K562 (cell line): ENCODE measurements around the gene FANK1. TPM values are rescaled to one million over a fixed set of nuclear protein-coding genes. Genes with fewer than 3 reads are reported as not detected.
A peak's percentile ranks its signal among the peaks of the same experiment; 100 is the strongest.

Source experiments
- ATAC-seq: fragments of 200-7000 bp; cut with Tn5 transposase; 3 replicates; pipeline ENCODE4 v1.9.1; 2020; ENCODE audit warnings: moderate library complexity
- BruUV-seq: library from RNA; stranded (reverse); fragments of 400-500 nt; replicated peaks from 2 replicates; lab custom pipeline; 2021; lab: Mats Ljungman, UMichigan
- CTCF ChIA-PET: fragments of 300-600 bp; formaldehyde crosslinking; extraction: SDS; loops from one replicate; lab custom pipeline; 2021; ENCODE audit warnings: low intra/inter-chr PET ratio; lab: Yijun Ruan, JAX
- POLR2A ChIA-PET: fragments of 300-600, 350-650 bp; sonication (Branson Sonifier 250); formaldehyde crosslinking; extraction: SDS; loops from one replicate; lab custom pipeline; 2021; ENCODE audit warnings: antibody characterized with exemption, inconsistent platforms; lab: Yijun Ruan, JAX
- DNase-seq, 4 experiments: peaks; one replicate each; pipeline versions ENCODE4 v3.0.0 to v3.0.0-alpha.2; 2011 to 2018; ENCODE audit warnings: low spot score in 3 of 4, mixed read lengths in 3 of 4; ENCODE audit errors: extremely low read depth in 1 of 4
- FAIRE-seq: peaks from 2 replicates; lab custom pipeline; 2011; peaks lifted over from hg19 to GRCh38; lab: Jason Lieb, UNC
- H2AFZ ChIP-seq: 2 replicates; pipeline ENCODE4 v1.6.0; 2011; ENCODE audit warnings: low read depth, low read length, control low read depth, inconsistent platforms
- H3K27ac ChIP-seq: fragments of 200-600 bp; 3 replicates; pipeline ENCODE4 v1.8.0; 2011; ENCODE audit warnings: low read depth, mild to moderate bottlenecking, control low read depth, inconsistent platforms, low read length, moderate library complexity, mixed read lengths; ENCODE audit errors: extremely low read depth
- H3K27me3 ChIP-seq, 2 experiments: fragments of 300-600 bp in 1 of 2; 2 replicates in 1 of 2; 3 replicates in 1 of 2; pipeline versions ENCODE4 v1.6.0 to v1.8.0; 2011; ENCODE audit warnings: inconsistent platforms in 2 of 2, low read length in 2 of 2, mild to moderate bottlenecking in 1 of 2, mixed read lengths in 1 of 2, moderate library complexity in 1 of 2; ENCODE audit not compliant: control insufficient read depth in 2 of 2, insufficient read depth in 2 of 2
- H3K36me3 ChIP-seq: fragments of 300-600 bp; 3 replicates; pipeline ENCODE4 v1.8.0; 2011; ENCODE audit warnings: mild to moderate bottlenecking, low read length, inconsistent platforms; ENCODE audit not compliant: control insufficient read depth, insufficient read depth
- H3K4me1 ChIP-seq, 2 experiments: fragments of 200-600 bp in 1 of 2; replicated peaks in 1 of 2; 2 replicates in 1 of 2; 3 replicates in 1 of 2; pipeline versions ENCODE4 v1.5.1 to v1.8.0; 2011; ENCODE audit warnings: inconsistent platforms in 2 of 2, low read length in 2 of 2, mild to moderate bottlenecking in 1 of 2, mixed read lengths in 1 of 2, moderate library complexity in 1 of 2; ENCODE audit not compliant: control insufficient read depth in 2 of 2, insufficient read depth in 2 of 2
- H3K4me2 ChIP-seq: 2 replicates; pipeline ENCODE4 v1.6.1; 2011; ENCODE audit warnings: low read length, control low read depth, inconsistent platforms, mixed read lengths; ENCODE audit not compliant: insufficient read depth
- H3K4me3 ChIP-seq: fragments of 200-600 bp; sonication (generic), shearing (Covaris generic); 2 replicates; pipeline ENCODE4 v1.5.1; 2016; ENCODE audit warnings: control low read depth, inconsistent platforms
- H3K79me2 ChIP-seq: fragments of 200-600 bp; 3 replicates; pipeline ENCODE4 v1.8.0; 2011; ENCODE audit warnings: low read length, inconsistent platforms; ENCODE audit not compliant: control insufficient read depth, insufficient read depth
- H3K9ac ChIP-seq, 2 experiments: 2 replicates each; pipeline versions ENCODE4 v1.6.0 to v1.6.1; 2011; ENCODE audit warnings: low read depth in 2 of 2, low read length in 2 of 2, control low read depth in 1 of 2, inconsistent platforms in 1 of 2, mild to moderate bottlenecking in 1 of 2, mixed read lengths in 1 of 2; ENCODE audit not compliant: insufficient read depth in 1 of 2
- H3K9me1 ChIP-seq: one replicate; pipeline ENCODE4 v1.6.0; 2011; ENCODE audit warnings: inconsistent platforms, mild to moderate bottlenecking, low read length, moderate library complexity; ENCODE audit not compliant: control insufficient read depth, insufficient read depth
- H3K9me3 ChIP-seq: replicated peaks from 2 replicates; pipeline ENCODE4 v1.5.1; 2011; ENCODE audit warnings: low read depth, low read length, inconsistent platforms; ENCODE audit not compliant: control insufficient read depth, insufficient read depth
- H4K20me1 ChIP-seq: replicated peaks from 2 replicates; pipeline ENCODE4 v1.6.1; 2011; ENCODE audit warnings: low read length, inconsistent platforms, mixed read lengths; ENCODE audit not compliant: control insufficient read depth, insufficient read depth
- FOXA3 ChIP-seq, 2 experiments: fragments of 450-650 bp in 1 of 2; sonication (generic) in 1 of 2; formaldehyde crosslinking; IDR thresholded peaks in 1 of 2; conservative IDR thresholded peaks in 1 of 2; 2 replicates each; pipeline versions ENCODE4 v1.4.0 to v1.8.0; 2020 to 2022; ENCODE audit warnings: mild to moderate bottlenecking in 2 of 2, missing genetic modification reagents in 1 of 2
- LARP7 ChIP-seq: fragments of 450-650 bp; IDR thresholded peaks from 2 replicates; pipeline ENCODE4 v1.6.1; 2016
- MEF2A ChIP-seq: IDR thresholded peaks from 2 replicates; pipeline ENCODE4 v1.6.1; 2011; ENCODE audit warnings: low read depth, mild to moderate bottlenecking, low read length, moderate library complexity; ENCODE audit not compliant: control insufficient read depth
- NFIX ChIP-seq: fragments of 250-450 bp; sonication (Bioruptor Pico); IDR thresholded peaks from 2 replicates; pipeline ENCODE4 v1.4.0; 2020; ENCODE audit warnings: low read depth, mild to moderate bottlenecking, moderate library complexity
- SLC30A9 ChIP-seq: fragments of 250-450 bp; sonication (Bioruptor Pico); IDR thresholded peaks from 2 replicates; pipeline ENCODE4 v1.8.0; 2022; ENCODE audit warnings: mild to moderate bottlenecking, moderate library complexity
- STAG1 ChIP-seq: sonication (generic); formaldehyde crosslinking; IDR thresholded peaks from 2 replicates; pipeline ENCODE4 v1.5.0; 2020; ENCODE audit warnings: missing genetic modification reagents, borderline replicate concordance
- TEAD4 ChIP-seq, 2 experiments: sonication (generic) in 1 of 2; formaldehyde crosslinking in 1 of 2; IDR thresholded peaks; 2 replicates each; pipeline versions ENCODE4 v1.6.1 to v1.8.0; 2012 to 2022; ENCODE audit warnings: borderline replicate concordance in 1 of 2, inconsistent platforms in 1 of 2, low read length in 1 of 2, mild to moderate bottlenecking in 1 of 2, missing genetic modification reagents in 1 of 2
- ZNF507 ChIP-seq: conservative IDR thresholded peaks from 2 replicates; pipeline ENCODE4 v1.6.1; 2017; ENCODE audit warnings: missing genetic modification characterization, missing compliant biosample characterization
- ZNF79 ChIP-seq: fragments of 250-450 bp; sonication (Bioruptor Pico); IDR thresholded peaks from 2 replicates; pipeline ENCODE4 v1.4.0; 2020; ENCODE audit warnings: low read depth, mild to moderate bottlenecking, moderate library complexity
- WGBS: fragments of 100-300 bp; shearing (Covaris generic); methylation state at CpG from one replicate; pipeline ENCODE4 v1.1.6; 2016; ENCODE audit warnings: low coverage, mixed read lengths; ENCODE audit not compliant: insufficient coverage; ENCODE audit errors: missing lambda C conversion rate; 5-methylcytosine and 5-hydroxymethylcytosine counted together
- in situ Hi-C: fragments of 300-500 bp; cut with MboI; formaldehyde crosslinking; loops from 4 replicates; pipeline ENCODE4 v1.15.0; 2018; ENCODE audit warnings: inconsistent platforms, mixed read lengths
- intact Hi-C: fragments of 100-400 bp; cut with micrococcal nuclease; formaldehyde crosslinking; loops from 2 replicates; pipeline ENCODE4 v1.14.2; 2022
- polyA plus RNA-seq, 8 experiments: library from polyadenylated mRNA; depleted of rRNA in 4 of 8; stranded (reverse) in 5 of 8; unstranded in 3 of 8; fragments of >200 nt; fragmentation: Nextera tagmentation in 2 of 8; fragmentation: Illumina TruSeq in 1 of 8; extraction: Ambion mirVana in 2 of 8; extraction: Trizol in 1 of 8; gene quantifications; 2 replicates each; pipeline versions ENCODE4 v1.2.1 to v1.2.3, GENCODE V29; 2011 to 2014; ENCODE audit warnings: inconsistent platforms in 1 of 8, missing spikeins in 1 of 8
- total RNA-seq, 7 experiments: library from RNA; depleted of rRNA in 6 of 7; stranded (reverse); fragments of >200 nt in 6 of 7; fragmentation: Illumina TruSeq in 2 of 7; extraction: Trizol in 2 of 7; gene quantifications; 2 replicates each; pipeline versions ENCODE4 v1.2.1 to v1.2.3, GENCODE V29; 2011 to 2021; ENCODE audit warnings: low replicate concordance in 1 of 7

Gene FANK1
- total and polyA plus RNA-seq, 9 of the 15 experiments (the other 6 are each of a cell fraction or from before 2014, with no cell fraction given) = 0.11 to 2.3 (median 0.51) TPM; not detected in 1

GRCh38 chr10:126029999-126030398 lies 133.6 kb downstream of the FANK1 start:
- no peak overlapping the region for H3K4me3 ChIP-seq
- no peaks in the 10 kb centered on the region for H3K79me2 ChIP-seq
- TF ChIP-seq MEF2A (no peak), TEAD4 (IDR thresholded peaks at IDR 0.05; ENCODE audit: low read length) (no peak), TEAD4 (CRISPR knock-in tag; IDR thresholded peaks at IDR 0.05; ENCODE audit: borderline replicate concordance) (no peak), FOXA3 (CRISPR knock-in tag; conservative IDR thresholded peaks at IDR 0.05 in 1 of 2, IDR thresholded peaks at IDR 0.05 in 1 of 2) (no peak), ZNF79 (CRISPR knock-in tag) (no peak), NFIX (no peak)
- no peak for FAIRE-seq
- no peak for DNase-seq
- H3K9me1 ChIP-seq = no peaks in the 10 kb centered on the region
- H2AFZ ChIP-seq = no peak overlapping the region
- no TSS peak for BruUV-seq
- no peak overlapping the region for H3K4me2 ChIP-seq
- 4% methylated on average over 3 of the region's 3 CpGs for WGBS
- intact Hi-C loops = no loop called here
- H3K27me3 ChIP-seq = no peaks in the 10 kb centered on the region
- no peak overlapping the region for H3K9ac ChIP-seq
- H3K36me3 ChIP-seq = no peaks in the 10 kb centered on the region
- CTCF ChIA-PET = no interaction called here
- no peak for ATAC-seq
- H3K4me1 ChIP-seq = no peaks in the 10 kb centered on the region
- POLR2A ChIA-PET = no interaction called here
- no peaks in the 10 kb centered on the region for H3K9me3 ChIP-seq
- in situ Hi-C loops = no loop called here
- H4K20me1 ChIP-seq = no peaks in the 10 kb centered on the region
- no peak overlapping the region for H3K27ac ChIP-seq

DNA sequence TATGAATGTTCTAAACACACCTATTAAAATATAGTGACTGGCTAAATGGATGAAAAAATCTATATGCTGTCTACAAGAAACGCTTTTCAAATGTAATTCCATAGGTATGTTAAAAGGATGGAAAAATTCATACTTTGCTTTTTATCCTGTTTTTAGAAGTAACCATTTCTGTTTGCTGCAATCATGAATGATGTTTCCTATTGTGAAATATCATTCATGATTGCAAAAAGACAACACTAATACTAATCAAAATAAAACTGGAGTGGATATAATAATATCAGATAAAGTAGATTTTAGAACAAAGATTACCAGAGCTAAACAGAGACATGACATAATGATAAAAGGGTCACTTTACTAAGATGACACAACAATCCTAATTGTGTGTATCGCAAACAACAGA lies 138.2 kb downstream of the FANK1 start:
- H2AFZ ChIP-seq = no peak overlapping the region
- H3K27me3 ChIP-seq = no peaks in the 10 kb centered on the region
- intact Hi-C loops = no loop called here
- no TSS peak for BruUV-seq
- DNase-seq (no peak), ATAC-seq (no peak), FAIRE-seq (no peak)
- CTCF ChIA-PET = no interaction called here
- no peaks in the 10 kb centered on the region for H3K9me3 ChIP-seq
- no peaks in the 10 kb centered on the region for H3K36me3 ChIP-seq
- H4K20me1 ChIP-seq = no peaks in the 10 kb centered on the region
- in situ Hi-C loops = no loop called here
- 0% methylated on average over 2 of the region's 2 CpGs for WGBS
- no peaks in the 10 kb centered on the region for H3K9me1 ChIP-seq
- TF ChIP-seq ZNF507 (tag) = peak; percentile 39; the same call in 1 of the 2 replicates
- no peak for TF ChIP-seq STAG1 (CRISPR knock-in tag)
- TF ChIP-seq LARP7 = no peak
- no peak for TF ChIP-seq SLC30A9
- no peak overlapping the region for H3K4me3 ChIP-seq
- no peak overlapping the region for H3K27ac ChIP-seq
- no peaks in the 10 kb centered on the region for H3K4me1 ChIP-seq
- no peak overlapping the region for H3K9ac ChIP-seq
- no peaks in the 10 kb centered on the region for H3K79me2 ChIP-seq
- POLR2A ChIA-PET = no interaction called here
- no peak overlapping the region for H3K4me2 ChIP-seq
